SK-N-MC (cell line): Measurements from ENCODE around the gene IRF3.

Experiments used
- DNase-seq: peaks from one replicate; pipeline ENCODE4 v3.0.0-alpha.2; 2011; ENCODE audit warnings: low read depth, low spot score
- H3K27ac ChIP-seq: fragments of 200-600 bp; sonication (generic); 2 replicates; pipeline ENCODE4 v1.5.1; 2016; ENCODE audit warnings: mixed run types
- H3K36me3 ChIP-seq: fragments of 200-600 bp; sonication (generic); 2 replicates; pipeline ENCODE4 v1.6.1; 2017; ENCODE audit warnings: antibody characterized with exemption, low read length, mixed read lengths; ENCODE audit not compliant: insufficient read depth
- H3K4me3 ChIP-seq: fragments of 200-600 bp; sonication (generic); 2 replicates; pipeline ENCODE4 v1.5.1; 2016
- H3K9ac ChIP-seq: fragments of 200-600 bp; sonication (generic); 2 replicates; pipeline ENCODE4 v1.8.0; 2017; ENCODE audit warnings: mixed run types, mixed read lengths; ENCODE audit not compliant: insufficient read length
- H3K9me3 ChIP-seq: fragments of 200-600 bp; sonication (generic); 2 replicates; pipeline ENCODE4 v1.6.1; 2017; ENCODE audit warnings: low read depth, mild to moderate bottlenecking, antibody characterized with exemption, low read length, moderate library complexity, mixed read lengths
- EZH2 ChIP-seq: fragments of 200-600 bp; sonication (generic); IDR thresholded peaks from one replicate; pipeline ENCODE4 v1.6.1; 2017; ENCODE audit warnings: antibody characterized with exemption
- FOXP2 ChIP-seq: optimal IDR thresholded peaks from 2 replicates; pipeline ENCODE3; 2011; ENCODE audit warnings: mild to moderate bottlenecking, moderate library complexity; ENCODE audit not compliant: insufficient read depth; ENCODE audit errors: extremely low read length, control extremely low read depth
- POLR2AphosphoS5 ChIP-seq: IDR thresholded peaks from 2 replicates; pipeline ENCODE4 v1.6.1; 2012; ENCODE audit warnings: mild to moderate bottlenecking, low read depth, low read length, borderline replicate concordance

IRF3 gene

DNA sequence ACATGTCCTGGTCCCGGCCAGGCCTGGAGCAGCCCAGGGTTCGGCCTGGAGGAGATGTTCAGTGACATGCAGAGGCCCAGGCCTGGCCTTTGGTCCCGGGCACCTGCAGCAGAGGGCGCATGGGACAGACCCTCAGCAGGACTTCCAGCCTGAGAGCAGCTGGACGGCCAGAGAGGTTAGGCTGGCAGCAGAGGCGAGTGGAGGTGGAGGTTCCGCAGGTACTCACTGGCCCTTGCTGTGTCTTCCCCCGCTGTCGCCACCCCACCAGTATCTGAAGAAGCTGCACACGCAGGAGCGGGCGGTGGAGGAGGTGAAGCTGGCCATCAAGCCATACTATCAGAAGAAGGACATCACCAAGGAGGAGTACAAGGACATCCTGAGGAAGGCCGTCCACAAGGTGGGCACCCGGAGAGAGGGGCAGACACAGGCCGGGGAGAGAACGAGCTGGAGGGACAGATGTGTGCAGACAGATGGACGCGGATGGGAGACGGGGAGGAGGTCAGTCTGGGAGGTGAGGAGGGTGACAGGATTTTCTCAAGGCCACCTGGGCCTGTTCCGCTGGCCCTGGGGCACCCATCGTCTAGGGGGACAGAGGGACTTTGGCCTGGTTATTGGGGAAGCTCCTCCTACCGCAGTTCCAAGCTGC lies 8.0 kb downstream of the IRF3 start:
- no peak for TF ChIP-seq POLR2AphosphoS5
- no peak for TF ChIP-seq FOXP2
- TF ChIP-seq EZH2: no peak
- Histone ChIP-seq H3K27ac (no peak overlapping the region), H3K9me3 (no peaks in the 10 kb centered on the region), H3K9ac (no peak overlapping the region), H3K4me3 (no peak overlapping the region), H3K36me3 (peaks cover 79% of the 10 kb centered on the region)
- DNase-seq: no peak

DNA sequence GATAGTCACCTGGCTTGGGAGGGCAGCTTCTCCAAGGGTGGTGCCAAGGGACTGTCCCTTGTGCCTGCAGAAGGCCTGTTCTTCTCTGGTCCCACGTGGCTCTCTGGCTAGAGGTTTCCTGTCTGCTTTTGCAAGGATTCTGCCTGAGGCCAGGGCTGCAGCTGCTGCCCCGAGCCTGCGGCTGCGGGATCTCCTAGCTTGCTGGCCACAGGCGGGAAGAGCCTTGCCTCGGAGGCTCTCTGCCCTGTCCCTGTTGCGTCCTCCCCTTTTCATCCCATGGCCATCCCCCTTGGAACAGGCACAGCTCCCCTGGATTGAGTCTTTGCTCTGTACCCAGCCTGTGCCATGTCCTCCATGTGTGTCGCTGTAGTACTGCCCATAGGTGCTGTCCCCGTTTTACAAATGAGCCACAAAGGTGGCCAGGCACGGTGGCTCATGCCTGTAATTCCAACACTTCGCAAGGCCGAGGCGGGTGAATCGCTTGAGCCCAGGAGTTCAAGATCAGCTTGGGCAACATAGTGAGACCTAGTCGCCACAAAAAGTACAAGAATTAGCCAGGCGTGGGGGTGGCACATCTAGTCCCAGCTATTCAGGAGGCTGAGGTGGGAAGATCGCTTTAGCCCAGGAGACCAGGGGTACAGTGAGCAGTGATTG lies 9.1 kb downstream of the IRF3 start:
- H3K9ac ChIP-seq: no peak overlapping the region
- H3K36me3 ChIP-seq: peaks cover 76% of the 10 kb centered on the region
- TF ChIP-seq POLR2AphosphoS5 (no peak), FOXP2 (no peak), EZH2 (no peak)
- no peak overlapping the region for H3K4me3 ChIP-seq
- no peaks in the 10 kb centered on the region for H3K9me3 ChIP-seq
- no peak for DNase-seq
- H3K27ac ChIP-seq: no peak overlapping the region

GRCh38 chr19:49655570-49656455 lies 9.8 kb downstream of the IRF3 start:
- DNase-seq: no peak
- H3K36me3 ChIP-seq: peaks cover 75% of the 10 kb centered on the region

DNA sequence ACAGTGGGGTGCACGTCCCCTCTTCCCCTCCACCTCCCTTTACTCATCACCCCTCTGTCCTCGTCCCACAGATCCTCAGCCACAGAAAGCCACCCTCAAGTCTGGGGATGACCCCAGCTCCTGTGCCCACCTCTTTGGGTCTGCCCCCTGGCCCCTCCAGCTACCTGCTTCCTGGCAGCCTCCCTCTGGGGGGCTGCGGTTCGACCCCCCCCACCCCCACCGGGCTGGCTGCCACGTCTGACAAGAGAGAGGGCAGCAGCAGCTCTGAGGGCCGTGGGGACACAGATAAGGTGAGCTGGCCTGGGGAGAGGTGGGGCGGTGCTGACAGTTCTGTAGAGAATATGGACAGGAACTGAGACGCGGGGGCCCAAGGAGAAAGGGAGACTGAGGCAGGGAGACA lies 11.1 kb downstream of the IRF3 start:
- Histone ChIP-seq H3K9ac (no peak overlapping the region), H3K4me3 (no peak overlapping the region), H3K9me3 (no peaks in the 10 kb centered on the region), H3K36me3 (peaks cover 73% of the 10 kb centered on the region), H3K27ac (no peak overlapping the region)
- no peak for TF ChIP-seq FOXP2
- TF ChIP-seq POLR2AphosphoS5: no peak
- no peak for TF ChIP-seq EZH2
- no peak for DNase-seq

More at GRCh38 chr19:49655570-49656455, 9.8 kb downstream of the IRF3 start:
- TF ChIP-seq FOXP2 (no peak), POLR2AphosphoS5 (no peak), EZH2 (no peak)
- Histone ChIP-seq H3K9me3 (no peaks in the 10 kb centered on the region), H3K27ac (no peak overlapping the region), H3K4me3 (no peak overlapping the region), H3K9ac (no peak overlapping the region)

DNA sequence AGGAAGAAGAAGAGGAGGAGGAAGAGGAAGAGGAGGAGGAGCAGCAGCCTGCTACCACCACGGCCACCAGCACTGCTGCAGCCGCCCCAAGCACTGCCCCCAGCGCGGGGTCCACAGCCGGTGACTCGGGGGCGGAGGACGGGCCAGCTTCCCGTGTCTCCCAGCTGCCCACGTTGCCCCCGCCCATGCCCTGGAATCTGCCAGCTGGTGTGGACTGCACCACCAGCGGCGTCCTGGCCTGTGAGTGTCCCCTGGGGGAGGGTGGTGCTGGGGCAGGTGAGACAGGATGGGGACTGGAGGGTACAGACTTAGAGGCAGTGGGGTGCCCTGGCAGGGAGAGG lies 12.2 kb downstream of the IRF3 start:
- Histone ChIP-seq H3K9ac (no peak overlapping the region), H3K9me3 (no peaks in the 10 kb centered on the region), H3K36me3 (peaks cover 65% of the 10 kb centered on the region), H3K4me3 (no peak overlapping the region), H3K27ac (no peak overlapping the region)
- DNase-seq: no peak
- no peak for TF ChIP-seq POLR2AphosphoS5
- TF ChIP-seq EZH2: no peak
- no peak for TF ChIP-seq FOXP2

DNA sequence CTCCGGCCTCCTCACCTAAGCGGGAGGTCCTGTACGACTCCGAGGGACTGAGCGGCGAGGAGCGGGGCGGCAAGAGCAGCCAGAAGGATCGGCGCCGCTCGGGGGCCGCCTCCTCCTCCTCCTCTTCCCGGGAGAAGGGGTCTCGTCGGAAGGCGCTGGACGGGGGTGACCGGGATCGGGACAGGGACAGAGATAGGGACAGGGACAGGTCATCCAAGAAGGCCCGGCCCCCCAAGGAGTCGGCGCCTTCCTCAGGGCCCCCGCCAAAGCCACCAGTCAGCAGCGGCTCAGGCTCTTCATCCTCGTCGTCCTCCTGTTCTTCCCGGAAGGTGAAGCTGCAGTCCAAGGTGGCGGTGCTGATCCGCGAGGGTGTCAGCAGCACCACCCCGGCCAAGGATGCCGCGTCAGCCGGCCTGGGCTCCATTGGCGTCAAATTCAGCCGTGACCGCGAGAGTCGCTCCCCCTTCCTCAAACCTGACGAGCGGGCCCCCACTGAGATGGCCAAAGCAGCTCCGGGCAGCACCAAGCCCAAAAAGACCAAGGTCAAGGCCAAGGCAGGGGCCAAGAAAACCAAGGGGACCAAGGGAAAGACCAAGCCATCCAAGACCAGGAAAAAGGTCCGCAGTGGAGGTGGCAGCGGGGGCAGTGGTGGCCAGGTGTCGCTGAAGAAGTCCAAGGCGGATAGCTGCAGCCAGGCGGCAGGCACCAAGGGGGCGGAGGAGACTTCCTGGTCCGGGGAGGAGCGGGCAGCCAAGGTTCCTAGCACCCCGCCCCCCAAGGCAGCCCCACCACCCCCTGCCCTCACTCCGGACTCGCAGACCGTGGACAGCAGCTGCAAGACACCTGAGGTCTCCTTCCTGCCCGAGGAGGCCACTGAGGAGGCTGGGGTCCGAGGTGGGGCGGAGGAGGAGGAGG lies 12.8 kb downstream of the IRF3 start:
- H3K9me3 ChIP-seq: no peaks in the 10 kb centered on the region
- DNase-seq: no peak
- no peak overlapping the region for H3K27ac ChIP-seq
- no peak overlapping the region for H3K4me3 ChIP-seq
- H3K36me3 ChIP-seq: peaks cover 59% of the 10 kb centered on the region; the same call in 1 of the 2 replicates
- H3K9ac ChIP-seq: no peak overlapping the region
- TF ChIP-seq EZH2 (no peak), POLR2AphosphoS5 (no peak), FOXP2 (no peak)

- no peak for TF ChIP-seq POLR2AphosphoS5
- Histone ChIP-seq H3K4me3 (no peak overlapping the region), H3K27ac (no peak overlapping the region), H3K36me3 (peaks cover 60% of the 10 kb centered on the region; the same call in 1 of the 2 replicates), H3K9me3 (no peaks in the 10 kb centered on the region), H3K9ac (no peak overlapping the region)
- no peak for DNase-seq
Measured at GRCh38 chr19:49651820-49652550, 13.7 kb downstream of the IRF3 start.
